A204.1 (cell line): Measurements from ENCODE around the gene B3GNT9.

Experiments used
- FAIRE-seq: peaks from 2 replicates; lab custom pipeline; 2012; peaks lifted over from hg19 to GRCh38; lab: Jason Lieb, UNC

Gene B3GNT9

DNA sequence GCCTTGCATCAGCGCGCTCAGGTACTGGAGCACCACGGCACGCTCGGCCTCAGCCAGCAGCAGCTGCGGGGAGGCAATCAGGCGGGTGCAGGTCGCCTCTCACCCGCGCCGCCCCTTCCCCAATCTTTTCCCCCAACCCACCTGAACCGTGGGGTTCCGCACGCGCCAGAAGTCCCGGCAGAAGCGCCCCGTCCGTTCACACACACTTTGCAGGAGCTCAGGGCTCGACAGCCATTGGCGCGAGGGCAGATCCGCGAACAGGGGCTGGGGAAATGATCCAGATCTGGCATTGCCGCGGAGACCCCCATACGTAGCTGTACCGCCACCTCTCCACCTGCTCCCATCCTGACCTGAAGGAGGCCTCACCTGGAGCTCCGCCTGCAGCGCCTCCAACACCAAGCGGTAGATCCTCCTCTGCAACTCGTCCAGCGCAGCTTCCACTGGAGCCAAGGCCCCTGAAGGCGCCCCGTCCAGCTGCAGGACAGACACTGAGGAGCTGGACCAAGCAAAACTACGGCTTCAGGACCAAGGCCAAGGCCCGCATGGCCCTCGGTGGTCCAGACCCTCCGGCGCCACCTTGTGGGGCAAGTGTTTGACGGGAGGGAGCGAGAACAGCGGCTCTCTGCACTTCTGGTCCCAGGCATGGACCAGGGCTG, 34.3 kb upstream of the B3GNT9 start:
- FAIRE-seq = no peak

DNA sequence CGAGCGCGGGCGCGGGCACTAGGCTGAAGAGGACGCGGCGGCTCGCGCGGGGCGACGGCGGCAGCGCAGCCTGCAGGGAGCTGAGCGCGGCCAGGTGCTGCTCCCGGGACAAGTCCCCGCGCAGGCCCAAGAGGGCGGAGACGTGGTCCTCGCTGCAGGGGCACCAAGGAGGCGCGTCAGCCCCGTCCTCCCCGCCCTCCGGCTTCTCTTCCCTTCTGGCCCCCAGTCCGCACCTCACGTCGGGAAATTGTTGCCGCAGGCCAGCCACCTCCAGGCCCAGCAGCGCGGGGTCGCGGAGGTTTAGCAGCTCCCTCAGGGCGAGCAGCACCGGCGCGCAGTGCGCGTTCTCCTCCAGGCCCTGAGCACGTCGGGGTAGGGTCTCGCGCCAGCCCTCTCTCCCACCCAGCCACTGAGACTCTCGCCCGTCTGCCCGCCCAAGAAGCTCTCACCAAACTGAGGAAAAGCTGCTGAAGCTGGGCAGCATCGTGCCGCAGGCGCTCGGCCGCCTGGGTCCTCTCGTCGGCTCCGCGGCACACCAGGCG, 33.7 kb upstream of the B3GNT9 start:
- no peak for FAIRE-seq

DNA sequence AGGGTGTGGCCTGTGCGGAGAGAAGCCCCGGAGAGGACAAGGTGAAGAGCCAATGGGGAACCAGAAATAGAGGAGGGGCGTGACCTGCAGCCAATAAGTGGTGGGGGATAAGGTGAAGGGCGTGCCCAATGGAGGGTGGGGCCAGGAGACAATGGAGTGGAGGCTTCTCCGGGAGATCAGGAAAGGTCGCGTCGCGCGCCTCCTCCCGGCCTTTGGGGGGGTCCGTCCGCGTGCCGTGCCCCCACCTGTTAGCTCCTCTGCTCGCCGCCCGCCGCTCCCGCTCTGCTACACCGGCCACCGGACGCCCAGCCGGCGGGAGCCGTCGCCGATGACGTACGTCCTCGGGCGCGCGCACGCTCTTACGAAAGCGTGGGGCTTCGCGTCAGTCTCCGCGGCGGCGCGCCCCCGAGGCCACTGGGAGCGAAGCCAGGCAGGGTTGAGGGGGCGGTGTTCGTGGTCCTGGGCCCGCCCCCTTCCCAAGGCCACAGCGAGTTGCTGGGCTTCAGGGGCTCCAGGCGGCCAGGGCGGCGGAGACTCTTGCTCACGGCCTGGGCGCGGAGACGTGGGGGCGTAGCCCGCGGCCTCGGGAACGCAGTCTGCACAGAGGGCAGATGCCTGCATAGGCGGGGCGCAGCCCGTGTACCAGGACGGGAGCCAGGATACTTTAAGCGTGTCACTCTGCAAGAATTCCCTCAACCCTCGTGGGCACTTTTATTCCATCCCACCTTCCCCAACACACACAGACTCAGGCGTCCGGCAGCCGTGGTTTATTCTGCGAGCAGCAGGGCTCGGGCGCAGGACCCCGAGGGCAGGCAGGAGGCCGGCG, 33.0 kb upstream of the B3GNT9 start, which contains the start of gene MATCAP1:
TSS of gene MATCAP1 (minus strand) at position 337 of the 826 bp plus-strand sequence. CDS start 3,353 bp downstream, outside the sequence.
- FAIRE-seq = peak; percentile 95

DNA sequence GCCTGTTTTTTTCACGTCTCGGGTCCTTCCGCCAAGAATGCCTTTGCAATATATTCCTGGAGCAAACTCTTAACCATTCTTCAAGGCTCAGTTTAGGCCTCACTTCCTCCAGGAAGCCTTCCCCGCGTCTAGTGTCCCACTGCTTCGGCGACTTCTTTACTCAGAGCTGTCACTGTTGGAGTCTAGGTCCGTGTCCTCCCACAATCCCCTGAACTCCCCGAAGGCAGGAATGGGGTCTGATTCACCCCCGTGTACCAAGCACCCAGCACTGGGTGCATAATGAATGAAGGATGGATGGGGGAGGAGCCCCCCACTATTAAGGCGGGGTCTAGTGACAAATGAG, 32.5 kb upstream of the B3GNT9 start:
- FAIRE-seq = no peak

DNA sequence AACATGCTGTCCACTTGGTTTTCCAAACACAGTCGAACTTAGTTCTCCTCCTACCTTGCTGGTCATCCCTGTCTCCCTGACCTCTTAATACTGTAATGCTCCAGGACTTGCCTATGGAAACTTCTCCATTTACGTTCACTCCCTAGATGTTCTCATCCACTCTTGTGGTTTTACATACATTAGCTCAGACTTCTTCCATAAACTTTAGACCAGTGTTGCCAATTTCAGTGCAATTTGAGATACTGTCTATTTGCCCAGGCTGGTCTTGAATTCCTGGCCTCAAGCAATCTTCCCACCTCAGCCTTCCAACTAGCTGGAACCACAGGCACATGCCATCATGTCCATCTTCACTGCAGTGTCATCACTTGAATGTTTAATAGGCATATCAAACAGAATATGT, 31.5 kb upstream of the B3GNT9 start:
- no peak for FAIRE-seq

DNA sequence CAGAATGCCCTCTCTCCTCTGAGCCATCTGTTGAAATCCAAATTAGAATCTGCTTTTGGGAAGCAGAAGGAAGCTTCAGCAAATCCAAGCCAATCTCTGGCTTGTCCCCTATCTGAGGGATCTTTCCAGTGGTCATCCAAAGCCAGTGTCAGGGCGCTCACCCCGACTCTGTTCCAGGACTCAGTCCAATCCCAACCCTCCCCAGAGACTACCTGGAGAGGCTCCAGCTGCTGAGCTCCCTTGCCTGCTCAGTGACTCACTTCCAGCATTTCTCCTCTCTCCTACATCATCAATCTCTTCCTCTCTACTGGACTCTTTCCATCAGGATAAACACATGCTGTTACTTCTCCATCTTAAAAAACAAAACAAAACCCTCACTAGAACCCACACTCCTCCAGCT, 30.5 kb upstream of the B3GNT9 start:
- no peak for FAIRE-seq

DNA sequence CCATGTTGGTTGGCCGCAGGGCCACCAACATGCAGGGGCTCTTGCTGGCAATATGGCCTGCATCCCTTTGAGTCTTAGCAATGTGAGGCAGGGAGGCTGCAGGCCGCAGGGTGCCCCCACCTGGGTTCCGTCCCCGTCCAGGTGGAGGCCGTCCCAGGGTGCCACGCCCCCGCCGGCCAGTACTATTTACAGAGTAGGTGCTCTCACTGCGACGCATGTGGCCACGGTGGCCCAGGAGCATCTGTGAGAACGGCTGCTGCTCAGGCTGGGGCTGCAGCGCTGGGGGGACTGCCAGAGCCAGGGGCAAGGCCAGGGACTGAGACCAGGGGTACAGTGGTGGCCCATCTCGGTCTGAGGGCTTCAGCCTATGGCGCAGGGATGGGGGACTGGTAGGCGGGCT, 29.4 kb upstream of the B3GNT9 start:
- no peak for FAIRE-seq

DNA sequence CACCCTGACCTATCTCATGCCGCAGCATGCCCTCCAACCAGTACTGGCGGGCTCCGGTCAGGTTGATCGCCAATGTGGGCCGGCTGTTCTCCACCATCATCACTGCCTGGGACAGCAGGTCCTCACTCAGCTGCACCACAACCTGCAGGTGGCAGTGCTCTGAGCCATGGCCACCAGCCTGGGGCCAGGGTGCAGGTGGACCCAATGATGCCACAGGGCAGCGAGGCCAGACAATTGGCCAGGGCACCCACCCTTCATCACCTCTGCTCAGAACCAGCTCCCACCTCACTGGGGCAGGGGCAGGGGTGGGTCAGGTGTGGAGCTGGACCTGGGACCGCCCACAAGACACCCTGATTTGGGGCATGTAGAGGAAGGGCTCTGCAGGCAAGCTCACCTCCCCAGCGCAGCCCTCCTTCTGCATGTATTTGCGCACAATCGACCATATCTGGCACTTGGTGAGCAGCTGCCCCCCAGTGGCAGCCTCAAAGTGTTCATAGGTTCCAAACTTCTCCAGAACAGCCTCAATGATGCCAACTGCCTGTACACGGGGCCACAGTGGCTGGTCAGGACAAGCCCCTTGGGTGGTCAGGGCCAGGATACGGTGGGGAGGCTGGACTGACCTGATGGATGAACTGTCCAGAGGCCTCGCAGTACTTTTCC, 28.8 kb upstream of the B3GNT9 start:
- FAIRE-seq = no peak

DNA sequence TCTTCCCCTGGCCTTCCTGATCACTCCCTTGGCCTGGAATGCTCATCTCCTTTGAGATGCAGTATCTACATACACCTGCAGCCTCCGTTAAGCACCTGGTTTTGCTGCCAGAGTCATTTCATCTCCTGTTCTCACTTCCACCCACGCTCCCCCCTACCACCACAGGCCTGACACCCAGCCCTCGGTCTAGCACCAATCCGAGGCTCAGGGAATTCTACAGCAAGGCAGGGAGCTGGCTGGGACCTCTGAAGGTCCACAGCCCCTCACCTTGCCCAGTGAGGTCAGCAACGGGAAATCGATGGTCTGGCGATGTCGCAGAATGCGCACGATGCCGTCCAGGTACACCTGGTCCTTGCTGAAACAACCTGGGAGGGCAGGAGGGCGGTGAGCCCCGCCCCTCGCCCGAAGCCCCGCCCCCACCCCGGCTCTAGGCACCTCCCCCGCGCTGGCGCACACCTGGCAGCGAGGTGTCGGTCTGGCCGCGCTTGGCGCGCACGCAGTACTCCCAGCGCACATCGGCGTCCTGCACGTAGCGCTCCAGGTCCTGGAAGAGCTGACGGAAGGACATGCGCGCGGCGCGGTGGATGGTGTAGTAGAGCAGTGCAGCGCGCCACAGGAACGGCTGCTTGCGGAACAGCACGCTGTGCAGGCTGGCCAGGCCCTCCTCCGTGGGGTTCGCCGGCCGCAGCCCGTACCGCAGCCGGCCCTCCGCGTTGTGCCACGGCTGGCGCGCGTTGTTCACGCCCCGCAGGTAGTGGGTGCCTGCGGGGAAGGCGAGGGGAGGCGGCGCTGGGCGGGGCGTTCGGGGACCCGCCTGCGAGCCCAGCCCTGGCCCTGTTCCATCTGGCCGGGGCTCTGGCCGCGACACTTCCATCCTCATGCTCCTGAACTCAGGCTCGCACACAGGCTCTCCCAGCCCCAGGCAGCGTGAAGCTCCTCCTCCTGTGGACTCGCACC, 27.2 kb upstream of the B3GNT9 start:
- no peak for FAIRE-seq

DNA sequence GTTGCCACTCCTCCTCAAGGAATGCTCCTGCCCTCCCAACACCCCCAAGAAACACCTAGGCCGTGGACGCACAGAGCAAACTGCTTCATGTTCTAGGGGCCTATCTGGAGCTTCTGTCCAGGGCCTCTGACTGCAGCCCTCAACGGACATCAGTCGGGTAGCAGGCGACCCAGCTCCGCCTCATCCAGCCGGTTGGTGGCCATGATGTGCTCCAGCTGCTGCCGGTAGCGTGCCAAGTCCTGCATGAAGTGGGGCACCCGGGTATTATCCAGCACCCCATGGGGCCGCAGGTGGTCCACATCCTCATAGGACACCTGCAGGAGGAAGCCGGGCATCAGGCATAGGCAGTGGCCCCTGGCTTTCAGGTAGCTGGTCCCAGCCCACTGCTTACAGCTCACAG, 25.9 kb upstream of the B3GNT9 start:
- FAIRE-seq = no peak

DNA sequence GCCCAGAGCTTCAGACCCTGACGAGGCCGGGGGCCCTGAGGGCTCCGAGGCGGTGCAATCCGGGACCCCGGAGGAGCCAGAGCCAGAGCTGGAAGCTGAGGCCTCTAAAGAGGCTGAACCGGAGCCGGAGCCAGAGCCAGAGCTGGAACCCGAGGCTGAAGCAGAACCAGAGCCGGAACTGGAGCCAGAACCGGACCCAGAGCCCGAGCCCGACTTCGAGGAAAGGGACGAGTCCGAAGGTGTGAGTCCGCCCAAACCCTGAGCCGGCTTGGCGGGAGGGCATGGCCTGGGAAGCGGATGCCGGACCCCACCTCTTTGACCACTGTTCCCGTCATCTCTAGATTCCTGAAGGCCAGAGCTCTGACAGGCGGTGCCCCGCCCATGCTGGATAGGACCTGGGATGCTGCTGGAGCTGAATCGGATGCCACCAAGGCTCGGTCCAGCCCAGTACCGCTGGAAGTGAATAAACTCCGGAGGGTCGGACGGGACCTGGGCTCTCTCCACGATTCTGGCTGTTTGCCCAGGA, 24.0 kb upstream of the B3GNT9 start:
- no peak for FAIRE-seq

DNA sequence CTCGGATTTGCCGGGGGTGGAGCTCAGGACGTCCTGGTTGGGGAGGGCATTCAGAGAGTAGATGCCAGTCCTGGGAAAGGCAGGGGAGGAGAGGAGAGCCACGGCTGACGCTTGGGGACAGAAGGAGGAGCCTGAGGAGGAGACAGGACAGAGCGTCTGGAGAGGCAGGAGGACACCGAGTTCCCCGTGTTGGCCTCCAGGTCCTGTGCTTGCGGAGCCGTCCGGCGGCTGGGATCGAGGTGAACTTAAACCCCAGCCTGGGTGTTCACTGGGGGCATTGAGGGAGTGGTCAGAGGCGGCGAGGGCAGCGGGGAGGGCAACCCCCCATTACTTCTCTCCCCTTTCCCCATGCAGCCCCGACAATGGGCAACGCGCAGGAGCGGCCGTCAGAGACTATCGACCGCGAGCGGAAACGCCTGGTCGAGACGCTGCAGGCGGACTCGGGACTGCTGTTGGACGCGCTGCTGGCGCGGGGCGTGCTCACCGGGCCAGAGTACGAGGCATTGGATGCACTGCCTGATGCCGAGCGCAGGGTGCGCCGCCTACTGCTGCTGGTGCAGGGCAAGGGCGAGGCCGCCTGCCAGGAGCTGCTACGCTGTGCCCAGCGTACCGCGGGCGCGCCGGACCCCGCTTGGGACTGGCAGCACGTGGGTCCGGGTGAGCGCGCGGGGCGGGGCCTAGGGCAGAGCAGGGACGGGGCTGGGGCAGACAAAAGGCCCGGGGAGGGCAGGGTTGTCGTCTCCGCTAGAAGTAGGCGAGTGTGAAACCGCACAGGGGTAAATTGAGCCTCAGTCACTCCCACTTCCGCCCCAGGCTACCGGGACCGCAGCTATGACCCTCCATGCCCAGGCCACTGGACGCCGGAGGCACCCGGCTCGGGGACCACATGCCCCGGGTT, 23.3 kb upstream of the B3GNT9 start:
- FAIRE-seq = no peak

DNA sequence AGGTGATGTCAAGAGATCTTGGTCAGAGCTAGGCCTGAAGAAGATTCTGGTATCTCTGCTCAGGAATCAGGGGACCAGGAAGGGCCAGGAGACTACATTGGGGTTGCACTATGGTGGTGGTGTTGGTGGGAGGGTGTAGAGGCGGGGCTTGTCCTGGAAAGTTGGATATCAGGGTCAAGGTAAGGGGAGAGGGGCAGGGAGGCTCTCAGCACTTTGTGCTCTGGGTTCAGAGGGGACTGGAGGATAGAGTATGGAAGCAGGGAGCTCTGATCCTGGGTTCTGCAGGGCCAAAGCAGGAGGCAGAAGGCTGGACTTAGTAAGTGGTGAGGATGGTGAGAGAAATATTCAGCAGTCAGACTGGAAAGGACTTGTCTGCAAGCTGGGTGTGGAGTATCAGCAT, 22.5 kb upstream of the B3GNT9 start:
- FAIRE-seq = no peak

DNA sequence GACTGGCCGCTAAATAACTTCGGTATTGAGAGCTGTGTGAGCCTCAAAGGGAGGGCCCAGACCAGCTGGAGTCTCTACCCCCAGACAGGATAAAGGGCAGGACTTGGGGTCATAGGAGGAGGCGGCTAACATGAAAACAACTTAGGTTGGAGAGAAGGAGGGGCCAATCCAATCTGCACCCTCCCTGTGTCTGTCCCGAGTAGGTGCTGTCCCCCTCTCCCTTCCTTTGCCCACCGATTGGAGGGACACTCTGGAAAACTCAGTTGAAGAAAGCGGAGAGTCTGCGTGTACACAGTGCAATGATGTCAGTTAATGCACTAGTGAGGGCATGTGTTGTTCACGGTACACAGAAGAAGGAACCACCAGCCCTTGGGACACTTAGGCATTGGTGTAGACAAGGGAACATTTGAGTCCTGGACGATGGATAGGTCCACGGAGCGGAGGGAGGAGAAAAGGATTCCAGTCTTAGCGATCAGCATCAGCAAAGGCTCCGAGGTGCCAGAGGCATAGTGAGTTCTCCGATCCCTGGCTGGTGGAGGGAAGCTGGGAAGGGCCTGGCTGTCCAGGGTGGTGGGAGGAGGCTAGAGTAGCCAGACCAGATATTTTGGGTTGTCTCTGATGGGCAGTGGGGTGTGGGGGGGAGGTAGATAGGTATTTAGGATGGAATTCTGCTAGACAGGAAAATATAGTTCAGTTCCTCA, 20.3 kb upstream of the B3GNT9 start:
- FAIRE-seq = no peak

DNA sequence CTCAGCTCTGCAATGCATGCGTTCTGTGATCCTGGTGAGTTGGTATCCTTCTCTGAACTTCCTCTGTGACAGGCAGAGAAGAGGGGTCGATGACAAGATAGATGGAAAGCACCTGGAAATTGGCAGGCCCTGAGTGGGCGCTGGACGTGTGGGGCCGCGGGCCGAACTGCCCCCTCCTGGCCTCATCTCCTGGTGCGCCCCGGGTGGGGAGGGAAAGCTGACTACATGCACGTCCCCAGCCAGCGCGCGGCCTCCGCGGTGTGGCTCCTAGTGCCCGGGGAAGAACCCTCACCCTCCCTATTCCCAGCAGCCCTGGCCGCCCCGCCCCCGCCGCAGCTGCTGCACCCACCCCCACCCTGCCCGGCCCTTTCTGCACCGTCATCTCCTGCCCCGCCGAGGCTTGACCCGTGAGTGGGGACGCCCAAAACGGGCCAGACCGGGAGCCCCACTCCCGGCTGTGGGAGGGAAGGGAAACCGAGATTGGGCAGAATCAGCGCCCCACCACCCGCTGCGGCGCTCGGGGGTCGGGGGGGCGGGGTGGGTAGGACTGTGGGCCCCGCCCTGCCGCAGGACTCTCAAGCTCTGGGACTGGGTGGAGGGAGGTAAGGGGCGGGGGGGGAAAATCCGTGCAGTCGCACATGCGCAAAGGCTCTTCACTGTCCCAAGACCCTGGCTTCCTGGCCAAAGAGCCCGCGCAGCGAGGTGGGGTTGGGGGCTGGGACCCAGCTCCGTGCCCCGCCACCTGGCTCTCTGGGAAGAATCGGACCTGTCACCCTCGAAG, 19.6 kb upstream of the B3GNT9 start, which contains the start of gene NOL3:
TSS of gene NOL3 (plus strand) at position 371 of the 781 bp plus-strand sequence.
- no peak for FAIRE-seq

DNA sequence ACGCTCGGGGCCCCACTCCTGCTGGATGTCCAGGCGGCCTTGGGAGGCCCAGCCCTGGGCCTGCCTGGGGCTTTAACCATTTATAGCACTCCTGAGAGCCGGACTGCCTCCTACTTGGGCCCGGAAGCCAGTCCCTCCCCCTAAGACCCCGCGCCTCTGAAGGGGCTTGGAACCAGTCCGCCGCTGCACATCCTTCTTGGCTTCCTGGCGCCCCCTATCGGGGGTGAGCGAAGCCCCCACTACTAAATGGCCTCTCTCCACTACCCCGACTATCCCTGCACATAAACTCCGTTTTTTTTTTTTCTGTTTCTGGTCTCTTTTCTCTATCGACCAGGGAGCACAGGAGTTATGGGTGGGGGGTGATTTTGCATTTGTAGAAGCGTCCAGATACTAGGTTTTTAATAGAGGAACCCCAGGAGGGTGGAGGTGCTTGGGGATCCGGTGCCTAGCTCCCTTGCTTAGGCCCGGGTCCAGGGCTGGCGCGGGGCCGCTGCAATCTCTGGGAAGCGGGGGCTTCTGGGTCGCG, 18.9 kb upstream of the B3GNT9 start:
- no peak for FAIRE-seq

DNA sequence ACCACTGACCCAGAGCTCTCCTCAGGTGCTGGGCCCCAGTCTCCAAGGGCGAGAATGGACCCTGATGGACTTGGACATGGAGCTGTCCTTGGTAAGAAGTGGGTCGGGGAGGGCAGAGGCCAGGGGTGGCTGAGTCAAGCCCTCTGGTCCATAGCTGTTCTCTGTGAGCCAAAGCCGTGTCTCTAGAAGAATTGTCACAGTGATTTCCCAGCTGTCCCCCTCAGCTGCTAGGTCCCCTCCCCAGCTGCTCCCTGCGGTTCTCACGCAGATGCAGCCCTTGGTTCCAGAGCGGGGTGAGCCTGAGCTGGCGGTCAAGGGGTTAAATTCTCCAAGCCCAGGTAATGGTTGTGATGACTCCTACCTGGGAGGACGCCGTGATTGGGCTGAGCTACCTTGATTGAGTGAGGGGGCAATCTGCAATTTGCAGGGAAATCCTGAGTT, 18.2 kb upstream of the B3GNT9 start:
- no peak for FAIRE-seq

DNA sequence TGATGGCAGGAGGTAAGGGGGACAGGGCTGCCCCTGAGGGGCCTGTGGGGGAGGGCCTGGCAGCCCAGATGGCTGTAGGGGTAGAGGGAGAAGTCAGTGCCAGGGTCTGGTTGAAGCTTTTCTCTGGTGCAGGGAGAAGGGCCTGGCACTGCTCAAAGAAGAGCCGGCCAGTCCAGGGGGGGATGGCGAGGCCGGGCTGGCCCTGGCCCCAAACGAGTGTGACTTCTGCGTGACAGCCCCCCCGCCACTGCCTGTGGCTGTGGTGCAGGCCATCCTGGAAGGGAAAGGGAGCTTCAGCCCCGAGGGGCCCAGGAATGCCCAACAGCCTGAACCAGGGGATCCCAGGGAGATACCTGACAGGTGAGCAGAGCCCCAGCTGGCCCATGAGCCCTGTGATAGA, 16.8 kb upstream of the B3GNT9 start:
- FAIRE-seq = no peak
